ENCODE results near the gene SSRP1.

DNA sequence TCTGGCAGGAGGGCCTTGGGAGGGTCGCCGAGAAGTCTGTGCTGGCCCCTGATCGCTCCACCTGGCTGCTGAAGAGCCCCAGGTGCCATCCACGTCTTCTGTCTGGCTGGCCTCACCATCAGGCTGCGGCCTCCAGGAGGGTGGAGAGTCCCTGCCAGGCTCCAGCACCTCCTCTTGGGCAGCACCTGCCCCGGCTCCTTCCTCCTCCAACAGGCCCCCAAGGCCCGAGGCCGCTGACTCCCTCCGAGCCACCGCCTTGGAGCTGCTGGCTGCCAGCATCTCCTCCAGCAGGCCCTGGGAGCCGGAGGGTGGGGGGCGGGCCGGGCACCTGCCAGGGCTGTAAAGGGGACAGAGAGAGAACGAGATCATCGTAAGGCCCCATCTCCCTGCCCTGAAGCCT is 33.2 kb downstream of the SSRP1 start:
- TF ChIP-seq, protein P1, sequence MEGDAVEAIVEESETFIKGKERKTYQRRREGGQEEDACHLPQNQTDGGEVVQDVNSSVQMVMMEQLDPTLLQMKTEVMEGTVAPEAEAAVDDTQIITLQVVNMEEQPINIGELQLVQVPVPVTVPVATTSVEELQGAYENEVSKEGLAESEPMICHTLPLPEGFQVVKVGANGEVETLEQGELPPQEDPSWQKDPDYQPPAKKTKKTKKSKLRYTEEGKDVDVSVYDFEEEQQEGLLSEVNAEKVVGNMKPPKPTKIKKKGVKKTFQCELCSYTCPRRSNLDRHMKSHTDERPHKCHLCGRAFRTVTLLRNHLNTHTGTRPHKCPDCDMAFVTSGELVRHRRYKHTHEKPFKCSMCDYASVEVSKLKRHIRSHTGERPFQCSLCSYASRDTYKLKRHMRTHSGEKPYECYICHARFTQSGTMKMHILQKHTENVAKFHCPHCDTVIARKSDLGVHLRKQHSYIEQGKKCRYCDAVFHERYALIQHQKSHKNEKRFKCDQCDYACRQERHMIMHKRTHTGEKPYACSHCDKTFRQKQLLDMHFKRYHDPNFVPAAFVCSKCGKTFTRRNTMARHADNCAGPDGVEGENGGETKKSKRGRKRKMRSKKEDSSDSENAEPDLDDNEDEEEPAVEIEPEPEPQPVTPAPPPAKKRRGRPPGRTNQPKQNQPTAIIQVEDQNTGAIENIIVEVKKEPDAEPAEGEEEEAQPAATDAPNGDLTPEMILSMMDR (IDR thresholded peaks at IDR 0.05; ENCODE audit: low read depth, low read length, poor library complexity, severe bottlenecking), result no peak
- TF ChIP-seq EZH2phosphoT487 (IDR thresholded peaks at IDR 0.05; ENCODE audit: borderline replicate concordance, low read length), result no peak

Data from DOHH2 (cell line).